ENCODE data around the gene SPATA17.
A peak's percentile ranks its signal among the peaks of the same experiment; 100 is the strongest.
"Not testable (repeated sequence)": the region's sequence is repeated elsewhere in the genome, so short reads cannot be mapped to it uniquely, and the experiment has no call there.

Gene SPATA17

GRCh38 chr1:217630711-217631591 is at the start of gene SPATA17, which contains the start of gene GPATCH2:
Gene SPATA17, plus strand, starts transcription at chr1:217631344. Its CDS starts 35 bp downstream, at chr1:217631379.
Gene GPATCH2, minus strand, starts transcription at chr1:217631090. Its CDS starts 119 bp downstream, at chr1:217630971.
- DNase-seq: peak; percentile 82

- not testable (repeated sequence) for DNase-seq
These were observed 46.8 kb upstream of the SPATA17 start for GRCh38 chr1:217584286-217584811.

- DNase-seq: no peak
These were observed 45.6 kb upstream of the SPATA17 start for GRCh38 chr1:217585577-217585976.

GRCh38 chr1:217586586-217586985 is 44.6 kb upstream of the SPATA17 start:
- no peak for DNase-seq

- no peak for DNase-seq
These were observed 40.5 kb upstream of the SPATA17 start for GRCh38 chr1:217590598-217590997.

- DNase-seq: no peak
These were observed 32.0 kb upstream of the SPATA17 start for GRCh38 chr1:217599154-217599553.

GRCh38 chr1:217602380-217602779 is 28.8 kb upstream of the SPATA17 start:
- DNase-seq: no peak

GRCh38 chr1:217605390-217605789 is 25.8 kb upstream of the SPATA17 start:
- DNase-seq: no peak

GRCh38 chr1:217614200-217614712 is 16.9 kb upstream of the SPATA17 start:
- DNase-seq: no peak

GRCh38 chr1:217617126-217617525 is 14.0 kb upstream of the SPATA17 start:
- DNase-seq: no peak

GRCh38 chr1:217620814-217621213 is 10.3 kb upstream of the SPATA17 start:
- DNase-seq: no peak

GRCh38 chr1:217622042-217622441 is 9.1 kb upstream of the SPATA17 start:
- no peak for DNase-seq

- DNase-seq: no peak
These were observed 4.8 kb upstream of the SPATA17 start for GRCh38 chr1:217626321-217626720.

GRCh38 chr1:217627431-217627830 is 3.7 kb upstream of the SPATA17 start:
- DNase-seq: no peak

- DNase-seq: no peak
These were observed 11.3 kb downstream of the SPATA17 start for GRCh38 chr1:217642455-217642854.

- DNase-seq: no peak
These were observed 16.6 kb downstream of the SPATA17 start for GRCh38 chr1:217647791-217648190.

GRCh38 chr1:217650674-217651073 is 19.5 kb downstream of the SPATA17 start:
- no peak for DNase-seq

- DNase-seq: no peak
These were observed 29.4 kb downstream of the SPATA17 start for GRCh38 chr1:217660353-217661062.

- no peak for DNase-seq
These were observed 30.3 kb downstream of the SPATA17 start for GRCh38 chr1:217661407-217661806.

- no peak for DNase-seq
These were observed 37.3 kb downstream of the SPATA17 start for GRCh38 chr1:217668351-217668940.

GRCh38 chr1:217673387-217673786 is 42.2 kb downstream of the SPATA17 start:
- DNase-seq: no peak

GRCh38 chr1:217674028-217674729 is 43.0 kb downstream of the SPATA17 start:
- no peak for DNase-seq

Data from DMS 273 treated with DMSO at 0.1 percent for 48 hours (cell line).